Vagina (tissue), 2 donors: Measurements from ENCODE around the gene TTLL6.

Experiments used
- POLR2AphosphoS5 ChIP-seq, 2 donors: sonication (generic); formaldehyde crosslinking; IDR thresholded peaks; one replicate each; pipeline ENCODE4 v1.9.0; 2017; ENCODE audit warnings: antibody characterized with exemption in 2 of 2, mild to moderate bottlenecking in 2 of 2, low read depth in 1 of 2; ENCODE audit not compliant: insufficient read depth in 1 of 2
- TF ChIP-seq, protein P1 (sequence below), 3 experiments: fragments of 450-650 bp in 2 of 3; fragments of 200-600 bp in 1 of 3; sonication (generic) in 1 of 3; IDR thresholded peaks; one replicate each; pipeline ENCODE4 v1.5.1; 2017 to 2019; ENCODE audit warnings: antibody characterized with exemption in 3 of 3, mild to moderate bottlenecking in 2 of 3, moderate library complexity in 2 of 3

DNA sequence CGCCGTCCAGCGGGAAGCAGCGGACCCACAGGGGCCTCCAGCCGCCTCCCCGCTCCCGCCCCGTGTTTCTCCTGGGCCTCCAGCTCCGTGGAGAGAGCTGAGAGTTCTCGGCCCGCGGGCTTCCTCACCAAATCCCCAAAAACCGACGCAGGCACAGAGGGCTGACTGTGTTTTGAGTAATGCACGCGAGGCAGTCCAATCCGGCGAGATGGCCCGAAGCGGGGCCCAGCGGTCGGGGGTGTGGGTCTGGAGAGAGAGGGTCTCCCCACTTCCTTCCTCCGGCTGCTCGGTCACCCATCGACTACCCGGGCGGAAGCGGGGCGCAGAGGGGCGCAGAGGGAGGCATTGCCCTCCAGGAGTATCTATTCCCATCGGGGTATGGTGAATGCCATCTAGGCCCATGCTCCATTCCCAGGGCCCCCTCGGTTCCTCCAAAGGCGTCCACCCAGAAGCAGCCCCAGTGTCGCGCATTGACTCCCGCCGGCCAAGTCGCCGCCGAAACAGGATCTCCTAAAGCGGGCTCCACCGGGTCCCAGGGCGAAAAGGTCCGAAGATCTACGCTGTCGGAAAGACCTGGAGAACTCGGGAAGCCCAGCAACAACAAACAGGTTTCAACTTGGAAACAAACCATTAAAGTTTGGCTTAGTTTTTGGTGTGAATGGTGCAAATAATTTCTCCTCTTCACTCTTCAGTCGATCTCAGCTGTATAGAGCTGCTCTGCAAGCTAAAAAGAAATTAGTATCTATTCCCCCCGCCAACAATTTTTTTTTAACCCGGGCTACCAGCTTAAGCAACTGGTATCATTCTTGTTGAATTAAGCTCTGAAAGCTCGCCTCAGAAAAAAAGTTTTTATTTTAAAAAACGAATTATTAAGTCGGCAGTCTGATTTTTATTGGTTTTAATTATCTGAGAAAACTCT lies 69.3 kb downstream of the TTLL6 start:
- TF ChIP-seq, protein P1, sequence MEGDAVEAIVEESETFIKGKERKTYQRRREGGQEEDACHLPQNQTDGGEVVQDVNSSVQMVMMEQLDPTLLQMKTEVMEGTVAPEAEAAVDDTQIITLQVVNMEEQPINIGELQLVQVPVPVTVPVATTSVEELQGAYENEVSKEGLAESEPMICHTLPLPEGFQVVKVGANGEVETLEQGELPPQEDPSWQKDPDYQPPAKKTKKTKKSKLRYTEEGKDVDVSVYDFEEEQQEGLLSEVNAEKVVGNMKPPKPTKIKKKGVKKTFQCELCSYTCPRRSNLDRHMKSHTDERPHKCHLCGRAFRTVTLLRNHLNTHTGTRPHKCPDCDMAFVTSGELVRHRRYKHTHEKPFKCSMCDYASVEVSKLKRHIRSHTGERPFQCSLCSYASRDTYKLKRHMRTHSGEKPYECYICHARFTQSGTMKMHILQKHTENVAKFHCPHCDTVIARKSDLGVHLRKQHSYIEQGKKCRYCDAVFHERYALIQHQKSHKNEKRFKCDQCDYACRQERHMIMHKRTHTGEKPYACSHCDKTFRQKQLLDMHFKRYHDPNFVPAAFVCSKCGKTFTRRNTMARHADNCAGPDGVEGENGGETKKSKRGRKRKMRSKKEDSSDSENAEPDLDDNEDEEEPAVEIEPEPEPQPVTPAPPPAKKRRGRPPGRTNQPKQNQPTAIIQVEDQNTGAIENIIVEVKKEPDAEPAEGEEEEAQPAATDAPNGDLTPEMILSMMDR (IDR thresholded peaks at IDR 0.05), result no peak
- TF ChIP-seq POLR2AphosphoS5 (IDR thresholded peaks at IDR 0.05; ENCODE audit: insufficient read depth in 1 of 2, low read depth in 1 of 2), result no peak
